ENCODE results near the gene ABHD12.
"Not testable (repeated sequence)": the region's sequence is repeated elsewhere in the genome, so short reads cannot be mapped to it uniquely, and the experiment has no call there.

ABHD12 gene

GRCh38 chr20:25353353-25353746 is 37.3 kb downstream of the ABHD12 start:
- DNase-seq = no peak

- DNase-seq = no peak
Observed at GRCh38 chr20:25352746-25353145, 37.9 kb downstream of the ABHD12 start.

GRCh38 chr20:25351024-25351360 is 39.6 kb downstream of the ABHD12 start:
- no peak for DNase-seq

GRCh38 chr20:25346349-25346748 is 44.3 kb downstream of the ABHD12 start:
- no peak for DNase-seq

- no peak for DNase-seq
Observed at GRCh38 chr20:25345721-25346120, 44.9 kb downstream of the ABHD12 start.

GRCh38 chr20:25344634-25345033 is 46.0 kb downstream of the ABHD12 start:
- no peak for DNase-seq

- DNase-seq = peak; percentile 73
Observed at GRCh38 chr20:25341716-25342680, 48.6 kb downstream of the ABHD12 start.

- no peak for DNase-seq
Observed at GRCh38 chr20:25340380-25340779, 50.3 kb downstream of the ABHD12 start.

GRCh38 chr20:25339608-25340007 is 51.0 kb downstream of the ABHD12 start:
- no peak for DNase-seq

GRCh38 chr20:25338112-25339023 is 52.3 kb downstream of the ABHD12 start:
- no peak for DNase-seq

- DNase-seq = no peak
Observed at GRCh38 chr20:25336561-25337422, 53.8 kb downstream of the ABHD12 start.

GRCh38 chr20:25334972-25335371 is 55.7 kb downstream of the ABHD12 start:
- DNase-seq = not testable (repeated sequence)

GRCh38 chr20:25328954-25329498 is 61.6 kb downstream of the ABHD12 start:
- DNase-seq = no peak

GRCh38 chr20:25327521-25328235 is 63.0 kb downstream of the ABHD12 start:
- DNase-seq = no peak

GRCh38 chr20:25325997-25326396 is 64.6 kb downstream of the ABHD12 start:
- DNase-seq = no peak

- no peak for DNase-seq
Observed at GRCh38 chr20:25325073-25325472, 65.6 kb downstream of the ABHD12 start.

- no peak for DNase-seq
Observed at GRCh38 chr20:25324412-25324811, 66.2 kb downstream of the ABHD12 start.

GRCh38 chr20:25323496-25324246 is 67.0 kb downstream of the ABHD12 start:
- DNase-seq = no peak

GRCh38 chr20:25321991-25322390 is 68.6 kb downstream of the ABHD12 start:
- no peak for DNase-seq

- no peak for DNase-seq
Observed at GRCh38 chr20:25321262-25321831, 69.3 kb downstream of the ABHD12 start.
